ENCODE data around the gene HGS. TPM values are rescaled to one million over a fixed set of nuclear protein-coding genes. Genes with fewer than 3 reads are reported as not detected.
"Not testable (repeated sequence)": the region's sequence is repeated elsewhere in the genome, so short reads cannot be mapped to it uniquely, and the experiment has no call there.

HGS gene
- total RNA-seq, 1 donor from 2014 or later: 142 TPM

GRCh38 chr17:81667754-81668153 is 16.1 kb upstream of the HGS start:
- Mint-ChIP-seq H3K4me1 (ENCODE audit: unreplicated experiment) (peaks cover 17% of the 10 kb centered on the region), H3K36me3 (ENCODE audit: low read depth, unreplicated experiment) (peaks cover 31% of the 10 kb centered on the region), H3K27ac (ENCODE audit: unreplicated experiment) (peak overlapping the region; percentile 52), H3K27me3 (ENCODE audit: unreplicated experiment) (peaks cover 10% of the 10 kb centered on the region), H3K9me3 (ENCODE audit: unreplicated experiment) (no peaks in the 10 kb centered on the region), H3K4me3 (ENCODE audit: unreplicated experiment) (peak overlapping the region; percentile 82)
- DNase-seq (ENCODE audit: low spot score): no peak
- TF ChIP-seq CTCF (IDR thresholded peaks at IDR 0.05; ENCODE audit: unreplicated experiment): no peak

GRCh38 chr17:81672504-81672903 is 11.3 kb upstream of the HGS start:
- Mint-ChIP-seq H3K4me1 (ENCODE audit: unreplicated experiment) (peaks cover 12% of the 10 kb centered on the region), H3K27ac (ENCODE audit: unreplicated experiment) (no peak overlapping the region), H3K27me3 (ENCODE audit: unreplicated experiment) (peaks cover 14% of the 10 kb centered on the region), H3K9me3 (ENCODE audit: unreplicated experiment) (no peaks in the 10 kb centered on the region), H3K4me3 (ENCODE audit: unreplicated experiment) (no peak overlapping the region), H3K36me3 (ENCODE audit: low read depth, unreplicated experiment) (peaks cover 28% of the 10 kb centered on the region)
- no peak for DNase-seq (ENCODE audit: low spot score)
- TF ChIP-seq CTCF (IDR thresholded peaks at IDR 0.05; ENCODE audit: unreplicated experiment): no peak

- no peak for DNase-seq (ENCODE audit: low spot score)
- no peaks in the 10 kb centered on the region for H3K9me3 Mint-ChIP-seq (ENCODE audit: unreplicated experiment)
- TF ChIP-seq CTCF (IDR thresholded peaks at IDR 0.05; ENCODE audit: unreplicated experiment): no peak
- peaks cover 23% of the 10 kb centered on the region for H3K36me3 Mint-ChIP-seq (ENCODE audit: low read depth, unreplicated experiment)
- H3K27ac Mint-ChIP-seq (ENCODE audit: unreplicated experiment): no peak overlapping the region
- H3K4me3 Mint-ChIP-seq (ENCODE audit: unreplicated experiment): no peak overlapping the region
- H3K4me1 Mint-ChIP-seq (ENCODE audit: unreplicated experiment): peaks cover 7% of the 10 kb centered on the region
- H3K27me3 Mint-ChIP-seq (ENCODE audit: unreplicated experiment): peaks cover 10% of the 10 kb centered on the region
Measured at GRCh38 chr17:81672954-81673353, 10.9 kb upstream of the HGS start.

GRCh38 chr17:81673561-81674258 is 10.1 kb upstream of the HGS start:
- no peak for DNase-seq (ENCODE audit: low spot score)
- Mint-ChIP-seq H3K4me1 (ENCODE audit: unreplicated experiment) (peaks cover 2% of the 10 kb centered on the region), H3K9me3 (ENCODE audit: unreplicated experiment) (no peaks in the 10 kb centered on the region), H3K36me3 (ENCODE audit: low read depth, unreplicated experiment) (peaks cover 17% of the 10 kb centered on the region), H3K27ac (ENCODE audit: unreplicated experiment) (no peak overlapping the region), H3K27me3 (ENCODE audit: unreplicated experiment) (peaks cover 5% of the 10 kb centered on the region), H3K4me3 (ENCODE audit: unreplicated experiment) (no peak overlapping the region)
- no peak for TF ChIP-seq CTCF (IDR thresholded peaks at IDR 0.05; ENCODE audit: unreplicated experiment)

GRCh38 chr17:81675515-81676221 is 8.1 kb upstream of the HGS start:
- H3K27ac Mint-ChIP-seq (ENCODE audit: unreplicated experiment): peak overlapping the region; percentile 42
- peak; percentile 29 for DNase-seq (ENCODE audit: low spot score)
- peak; percentile 46 for TF ChIP-seq CTCF (IDR thresholded peaks at IDR 0.05; ENCODE audit: unreplicated experiment)
- peaks cover 13% of the 10 kb centered on the region for H3K36me3 Mint-ChIP-seq (ENCODE audit: low read depth, unreplicated experiment)
- H3K9me3 Mint-ChIP-seq (ENCODE audit: unreplicated experiment); H3K4me3 Mint-ChIP-seq (ENCODE audit: unreplicated experiment); H3K4me1 Mint-ChIP-seq (ENCODE audit: unreplicated experiment); H3K27me3 Mint-ChIP-seq (ENCODE audit: unreplicated experiment): not testable (repeated sequence)
